Tibial nerve (tissue), 4 donors: ENCODE measurements around the gene CYLD. TPM values are rescaled to one million over a fixed set of nuclear protein-coding genes. Genes with fewer than 3 reads are reported as not detected.

Experiments
- DNase-seq, 2 donors: peaks; one replicate each; pipeline ENCODE4 v3.0.0-alpha.2; 2019; ENCODE audit warnings: low spot score in 2 of 2
- H3K27ac ChIP-seq, 4 donors: fragments of 200-600 bp; sonication (generic) in 3 of 4; one replicate each; pipeline ENCODE4 v1.5.1; 2017 to 2019; ENCODE audit warnings: mild to moderate bottlenecking in 1 of 4
- H3K27me3 ChIP-seq, 2 donors: fragments of 200-600 bp; sonication (generic) in 1 of 2; one replicate each; pipeline versions ENCODE4 v1.5.1 to v1.6.0; 2017 to 2019
- H3K36me3 ChIP-seq, 3 donors: fragments of 200-600 bp; sonication (generic); one replicate each; pipeline ENCODE4 v1.5.1; 2018 to 2019
- H3K4me1 ChIP-seq, 4 donors: fragments of 200-600 bp; sonication (generic) in 3 of 4; one replicate each; pipeline ENCODE4 v1.5.1; 2017 to 2019
- H3K4me3 ChIP-seq, 4 donors: fragments of 200-600 bp; sonication (generic) in 3 of 4; one replicate each; pipeline ENCODE4 v1.5.1; 2017 to 2019; ENCODE audit warnings: mild to moderate bottlenecking in 1 of 4, moderate library complexity in 1 of 4
- H3K9me3 ChIP-seq, 4 donors: fragments of 200-600 bp; sonication (generic) in 3 of 4; one replicate each; pipeline ENCODE4 v1.5.1; 2017 to 2019
- CTCF ChIP-seq, 5 experiments: fragments of 200-600 bp in 3 of 5; fragments of 450-650 bp in 2 of 5; sonication (generic) in 3 of 5; IDR thresholded peaks; one replicate each; pipeline ENCODE4 v1.5.1; 2016 to 2019; ENCODE audit warnings: antibody characterized with exemption in 5 of 5, mild to moderate bottlenecking in 3 of 5, moderate library complexity in 2 of 5
- EP300 ChIP-seq, 2 donors: sonication (generic); formaldehyde crosslinking; IDR thresholded peaks; one replicate each; pipeline ENCODE4 v1.6.1; 2017; ENCODE audit warnings: antibody characterized with exemption in 2 of 2, mild to moderate bottlenecking in 1 of 2
- POLR2A ChIP-seq, 2 donors: fragments of 450-650 bp; IDR thresholded peaks; one replicate each; pipeline ENCODE4 v1.6.1; 2017; ENCODE audit warnings: antibody characterized with exemption in 2 of 2, mild to moderate bottlenecking in 2 of 2, moderate library complexity in 2 of 2
- WGBS, 2 donors: methylation state at CpG; one replicate each; pipeline ENCODE4 v1.1.5; 2018; 5-methylcytosine and 5-hydroxymethylcytosine counted together
- total RNA-seq, 4 donors: library from RNA; depleted of rRNA; stranded (reverse); fragments of >200 nt; gene quantifications; one replicate each; pipeline ENCODE4 v1.1.0, GENCODE V29; 2016

Gene CYLD
- total RNA-seq, 4 donors from 2014 or later, result 23.7 to 52.7 (median 38.3) TPM

GRCh38 chr16:50831751-50832150 is 89.9 kb downstream of the CYLD start:
- 83 to 100% methylated on average over 1 of the region's 1 CpG for WGBS, 2 donors
- peaks cover 0 to 6% (median 0%) of the 10 kb centered on the region in 4 donors for H3K9me3 ChIP-seq
- no peaks in the 10 kb centered on the region for H3K36me3 ChIP-seq
- H3K4me3 ChIP-seq, result no peak overlapping the region
- H3K27me3 ChIP-seq, result no peaks in the 10 kb centered on the region
- no peak overlapping the region for H3K27ac ChIP-seq
- TF ChIP-seq POLR2A (IDR thresholded peaks at IDR 0.05), result no peak
- no peak for TF ChIP-seq CTCF (IDR thresholded peaks at IDR 0.05)
- TF ChIP-seq EP300 (IDR thresholded peaks at IDR 0.05), result no peak
- no peak for DNase-seq
- H3K4me1 ChIP-seq, result peaks cover 0 to 10% (median 3%) of the 10 kb centered on the region in 4 donors

- peaks cover 0 to 12% (median 4%) of the 10 kb centered on the region in 4 donors for H3K4me1 ChIP-seq
- WGBS, 2 donors, result 74 to 80% methylated on average over 3 of the region's 3 CpGs
- H3K9me3 ChIP-seq, result peaks cover 0 to 6% (median 0%) of the 10 kb centered on the region in 4 donors
- H3K27ac ChIP-seq, result no peak overlapping the region
- no peaks in the 10 kb centered on the region for H3K36me3 ChIP-seq
- no peak for DNase-seq
- TF ChIP-seq CTCF (IDR thresholded peaks at IDR 0.05) (no peak), EP300 (IDR thresholded peaks at IDR 0.05) (no peak), POLR2A (IDR thresholded peaks at IDR 0.05) (no peak)
- no peaks in the 10 kb centered on the region for H3K27me3 ChIP-seq
- H3K4me3 ChIP-seq, result no peak overlapping the region
Observed at GRCh38 chr16:50833929-50834328, 92.0 kb downstream of the CYLD start.

- no peaks in the 10 kb centered on the region for H3K27me3 ChIP-seq
- H3K9me3 ChIP-seq, result peaks cover 0 to 6% (median 0%) of the 10 kb centered on the region in 4 donors
- H3K27ac ChIP-seq, result no peak overlapping the region
- no peak for DNase-seq
- H3K36me3 ChIP-seq, result no peaks in the 10 kb centered on the region
- no peak for TF ChIP-seq EP300 (IDR thresholded peaks at IDR 0.05)
- TF ChIP-seq POLR2A (IDR thresholded peaks at IDR 0.05), result no peak
- TF ChIP-seq CTCF (IDR thresholded peaks at IDR 0.05), result no peak
- 78 to 79% methylated on average over 4 of the region's 4 CpGs for WGBS, 2 donors
- no peak overlapping the region for H3K4me3 ChIP-seq
- H3K4me1 ChIP-seq, result peaks cover 0 to 12% (median 4%) of the 10 kb centered on the region in 4 donors
Observed at GRCh38 chr16:50834701-50835100, 92.8 kb downstream of the CYLD start.

GRCh38 chr16:50835358-50836060 is 93.6 kb downstream of the CYLD start:
- H3K27ac ChIP-seq, result no peak overlapping the region
- TF ChIP-seq CTCF (IDR thresholded peaks at IDR 0.05) (no peak), EP300 (IDR thresholded peaks at IDR 0.05) (no peak), POLR2A (IDR thresholded peaks at IDR 0.05) (no peak)
- DNase-seq, result no peak

GRCh38 chr16:50836121-50836621 is 94.3 kb downstream of the CYLD start:
- TF ChIP-seq CTCF (IDR thresholded peaks at IDR 0.05) (no peak), EP300 (IDR thresholded peaks at IDR 0.05) (no peak), POLR2A (IDR thresholded peaks at IDR 0.05) (no peak)
- H3K36me3 ChIP-seq, result no peaks in the 10 kb centered on the region
- H3K27ac ChIP-seq, result no peak overlapping the region
- H3K4me1 ChIP-seq, result peaks cover 0 to 16% (median 4%) of the 10 kb centered on the region in 4 donors
- peaks cover 0 to 6% (median 0%) of the 10 kb centered on the region in 4 donors for H3K9me3 ChIP-seq
- WGBS, 2 donors, result 26 to 34% methylated on average over 10 of the region's 10 CpGs
- peaks cover 0 to 12% of the 10 kb centered on the region in 2 donors for H3K27me3 ChIP-seq
- no peak overlapping the region for H3K4me3 ChIP-seq
- no peak for DNase-seq

More at GRCh38 chr16:50835358-50836060, 93.6 kb downstream of the CYLD start:
- H3K9me3 ChIP-seq, result peaks cover 0 to 6% (median 0%) of the 10 kb centered on the region in 4 donors
- WGBS, 2 donors, result 31 to 51% methylated on average over 8 to 10 of the region's 10 CpGs
- H3K36me3 ChIP-seq, result no peaks in the 10 kb centered on the region
- H3K4me1 ChIP-seq, result peaks cover 0 to 12% (median 4%) of the 10 kb centered on the region in 4 donors
- no peak overlapping the region for H3K4me3 ChIP-seq
- H3K27me3 ChIP-seq, result peaks cover 0 to 5% of the 10 kb centered on the region in 2 donors
